ENCODE data around the gene HPSE. TPM values are rescaled to one million over a fixed set of nuclear protein-coding genes. Genes with fewer than 3 reads are reported as not detected.
A peak's percentile ranks its signal among the peaks of the same experiment; 100 is the strongest.

HPSE gene
- total RNA-seq, 2 donors from 2014 or later = 13.3 to 23.8 TPM

DNA sequence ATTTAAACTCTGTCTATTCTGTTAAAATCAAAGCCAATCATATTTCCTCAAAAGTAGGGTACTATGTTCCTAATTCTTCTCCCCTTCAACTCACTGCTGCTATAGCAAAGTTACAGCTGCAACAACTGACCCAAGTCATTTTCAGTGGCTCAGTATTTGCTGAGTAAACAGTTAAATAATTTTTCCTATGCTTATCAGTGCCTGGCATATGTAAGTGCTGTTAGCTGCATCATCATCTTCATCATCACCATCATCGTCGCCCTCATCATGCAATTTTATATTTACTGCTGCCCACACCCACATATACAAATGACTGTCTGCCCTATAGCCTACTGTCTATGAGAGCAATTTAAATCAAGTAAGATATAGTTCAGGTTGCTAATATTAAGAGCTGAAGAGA, 72.0 kb downstream of the HPSE start:
- intact Hi-C loops (cut with DNase I, micrococcal nuclease) = no loop called here
- peak; percentile 44 for ATAC-seq

DNA sequence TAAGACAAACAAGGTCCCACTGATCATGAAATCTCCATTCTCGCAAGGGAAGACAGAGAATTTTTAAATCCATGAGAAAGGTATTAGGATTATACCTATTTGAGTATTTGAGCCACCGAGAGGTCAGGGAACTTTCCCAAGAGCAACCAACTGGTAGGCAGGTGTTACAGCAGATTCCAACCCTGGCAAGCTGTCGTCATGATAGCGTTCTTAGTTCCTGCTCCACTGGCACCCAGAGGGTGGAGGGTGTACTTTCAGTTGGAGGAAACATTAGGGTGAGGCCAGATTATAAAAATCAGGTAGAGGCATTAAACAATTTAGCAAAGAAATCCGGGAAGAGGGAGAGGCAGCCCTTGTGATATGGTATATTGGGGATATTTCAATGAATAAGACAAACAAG, 73.3 kb downstream of the HPSE start:
- peak; percentile 59 to 83 for DNase-seq
- intact Hi-C loops (cut with DNase I, micrococcal nuclease) = no loop called here

More for the DNA sequence above, 72.0 kb downstream of the HPSE start:
- no peak for DNase-seq

GRCh38 chr4:83259586-83259985, 75.1 kb downstream of the HPSE start:
- no peak for DNase-seq
- intact Hi-C loops (cut with DNase I, micrococcal nuclease) = no loop called here
- ATAC-seq = no peak

More for the DNA sequence above, 73.3 kb downstream of the HPSE start:
- peak; percentile 87 for ATAC-seq

- DNase-seq = no peak
- ATAC-seq = no peak
- intact Hi-C loops (cut with DNase I, micrococcal nuclease) = no loop called here
Measured at GRCh38 chr4:83258461-83258860, 76.2 kb downstream of the HPSE start.

DNA sequence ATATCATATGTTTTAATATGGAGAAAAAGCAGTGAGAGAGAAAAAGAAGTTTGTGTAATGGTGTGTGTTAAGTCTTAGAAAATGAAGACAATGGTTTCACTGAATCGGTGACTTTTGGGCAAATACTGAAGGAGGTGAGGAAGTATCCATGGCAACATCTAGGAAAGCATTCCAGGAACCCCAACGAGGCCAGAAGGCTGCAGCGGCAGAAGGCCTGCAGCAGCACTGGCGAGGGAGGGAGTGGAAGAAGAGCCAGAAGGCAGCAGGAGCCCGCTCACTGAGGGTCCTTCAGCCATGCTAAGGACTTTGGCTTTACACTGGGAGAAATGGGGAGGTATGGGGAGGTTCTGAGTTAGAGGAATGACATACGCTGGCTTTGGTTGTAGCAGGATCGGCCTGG, 76.8 kb downstream of the HPSE start:
- no peak for DNase-seq
- intact Hi-C loops (cut with DNase I, micrococcal nuclease) = no loop called here
- no peak for ATAC-seq

- ATAC-seq = peak; percentile 64
- intact Hi-C loops (cut with DNase I, micrococcal nuclease) = no loop called here
- DNase-seq = no peak
Measured at GRCh38 chr4:83255584-83255983, 79.1 kb downstream of the HPSE start.

DNA sequence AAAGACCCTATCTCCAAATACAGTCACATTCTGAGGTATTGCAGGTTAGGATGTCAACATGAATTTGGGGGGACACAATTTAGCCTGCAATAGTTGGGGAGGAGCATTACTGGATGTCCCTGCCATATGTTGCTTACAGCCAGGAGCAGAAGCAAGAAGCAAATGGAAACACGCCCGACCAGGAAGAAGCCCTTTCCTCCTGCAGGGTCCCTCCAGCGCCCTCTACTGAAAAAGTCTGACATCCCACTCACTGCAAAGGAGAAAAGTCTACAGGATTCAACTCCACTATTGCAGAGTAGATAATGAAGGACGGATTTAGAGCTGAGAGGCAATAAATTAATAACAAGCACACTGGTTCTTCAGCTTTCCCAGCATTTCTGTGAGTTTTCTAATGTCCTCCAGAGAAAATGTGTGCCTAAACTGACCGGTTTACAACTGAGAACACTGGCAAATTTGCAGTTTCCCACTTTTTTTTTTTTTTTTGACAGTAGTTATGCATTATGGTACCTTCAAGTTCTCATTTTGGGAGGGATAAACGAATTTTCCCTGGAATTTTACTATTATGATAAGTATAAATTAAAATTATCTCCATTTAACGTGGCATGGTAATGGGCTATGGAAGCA, 81.8 kb downstream of the HPSE start:
- peak; percentile 85 to 89 for DNase-seq
- intact Hi-C loops (cut with DNase I, micrococcal nuclease) = loop anchor here in 1 of 2 donors (5.0 kb wide), 1 partner anchor 181 kb away; no protein-coding TSS in a partner anchor
- peak; percentile 48 for ATAC-seq

DNA sequence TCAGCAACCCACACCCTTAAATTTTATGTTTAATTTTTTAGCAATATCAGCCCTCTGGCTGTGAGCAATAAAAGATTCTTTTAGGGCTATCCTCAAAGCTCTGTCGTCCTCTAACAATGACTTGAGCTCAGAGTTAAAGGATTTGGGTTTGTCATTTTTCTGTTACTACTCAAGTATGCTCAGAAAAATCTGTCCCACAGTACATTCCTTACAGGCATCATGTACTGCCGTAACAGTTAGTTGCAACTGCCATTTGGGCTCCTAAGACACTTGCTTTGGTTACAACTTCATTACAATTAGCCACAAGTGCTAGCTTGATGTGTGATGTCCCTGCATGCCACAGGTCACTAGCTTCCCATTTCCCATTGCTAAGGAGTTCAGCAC, 83.2 kb downstream of the HPSE start:
- intact Hi-C loops (cut with DNase I, micrococcal nuclease) = loop anchor here in 1 of 2 donors (5.0 kb wide), 1 partner anchor 179 kb away; no protein-coding TSS in a partner anchor
- no peak for ATAC-seq

DNA sequence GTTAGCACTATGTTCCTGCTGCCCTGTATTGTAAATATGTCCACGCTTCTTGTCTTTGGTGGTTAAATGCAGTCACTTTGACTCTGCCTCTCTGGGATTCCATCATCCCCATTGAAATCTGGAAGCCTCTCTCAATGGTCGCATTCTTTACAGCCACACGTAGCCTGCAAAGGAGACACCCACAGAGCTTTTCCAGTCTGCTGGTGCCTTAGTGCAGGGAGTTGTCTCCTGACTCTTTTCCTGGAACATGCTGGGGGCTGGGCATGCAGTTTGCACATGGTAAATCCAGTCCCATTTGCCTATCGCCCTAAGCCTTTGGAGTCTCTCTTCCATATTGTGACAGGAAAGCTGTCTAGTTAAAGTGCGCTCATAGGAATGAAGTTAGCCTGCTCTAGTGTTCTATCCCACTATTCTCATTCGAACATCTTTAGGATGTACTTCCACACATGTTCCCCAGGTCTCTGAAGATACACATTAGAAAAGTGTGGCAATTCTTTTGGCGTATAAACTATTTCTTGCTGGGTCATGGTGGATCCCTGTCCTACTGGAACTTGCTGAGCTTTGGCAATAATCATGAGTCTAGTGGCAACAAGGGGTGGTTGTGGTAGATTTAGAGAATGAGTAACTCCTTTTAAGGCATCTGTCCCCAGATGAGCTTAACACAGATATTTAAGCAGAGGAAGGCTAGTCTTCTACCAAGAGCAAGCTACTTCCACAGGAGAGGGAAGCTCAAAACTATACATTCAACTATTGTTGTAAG, 83.8 kb downstream of the HPSE start:
- DNase-seq (no peak), ATAC-seq (no peak)
- intact Hi-C loops (cut with DNase I, micrococcal nuclease) = loop anchor here in 1 of 2 donors (5.0 kb wide), 1 partner anchor 179 kb away; no protein-coding TSS in a partner anchor

More for the DNA sequence above, 83.2 kb downstream of the HPSE start:
- no peak for DNase-seq

DNA sequence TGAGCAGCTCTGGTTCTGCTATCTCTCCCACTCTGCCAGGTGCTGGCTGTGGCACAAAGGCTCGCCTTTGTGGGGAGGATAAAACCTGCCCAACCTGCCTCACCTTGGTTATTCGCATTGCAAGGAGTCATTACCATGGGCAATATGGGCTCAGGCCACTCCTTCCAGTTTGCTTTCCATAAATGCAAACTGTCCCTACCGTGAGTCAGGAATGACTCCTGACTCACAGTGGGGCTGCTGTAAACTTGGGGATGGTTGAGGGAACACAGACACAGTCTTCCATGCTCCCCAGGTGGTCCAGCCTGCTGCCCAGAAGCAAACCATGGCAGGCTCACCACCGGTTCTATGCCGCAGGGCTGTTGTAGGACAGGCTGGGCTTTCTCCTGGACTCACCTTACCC, 86.2 kb downstream of the HPSE start:
- DNase-seq (peak; percentile 64 to 79), ATAC-seq (peak; percentile 85)
- intact Hi-C loops (cut with DNase I, micrococcal nuclease) = no loop called here

GRCh38 chr4:83247415-83248357, 87.0 kb downstream of the HPSE start:
- intact Hi-C loops (cut with DNase I, micrococcal nuclease) = no loop called here
- ATAC-seq = peak; percentile 74
- peak in 1 of 2 donors; percentile 41 for DNase-seq

Other genes starting within 250 kb of the HPSE start
- 1,000 to 10,000 TPM in 1 of 2 donors, 100 to 1,000 TPM in 1; 955 to 1,006 TPM for gene PLAC8, start 220.1 kb downstream of the HPSE start, total RNA-seq
- 10 to 100 TPM; 18.9 to 23.3 TPM for gene COQ2, start 50.0 kb downstream of the HPSE start, total RNA-seq
- 10 to 100 TPM; 10.5 to 14.5 TPM for gene HELQ, start 121.0 kb upstream of the HPSE start, total RNA-seq
- gene MRPS18C, start 121.2 kb upstream of the HPSE start, total RNA-seq = 10 to 100 TPM; 36.0 to 37.7 TPM
- 10 to 100 TPM in 1 of 2 donors, 1 to 10 TPM in 1; 7.7 to 12.1 TPM for gene ABRAXAS1, start 150.3 kb upstream of the HPSE start, total RNA-seq
- gene GPAT3, start 201.3 kb upstream of the HPSE start, total RNA-seq = 10 to 100 TPM; 27.0 to 51.5 TPM

Measured in left colon (tissue), 2 donors.